ENCODE data around the gene PRPF8. TPM values are rescaled to one million over a fixed set of nuclear protein-coding genes. Genes with fewer than 3 reads are reported as not detected.

The PRPF8 gene
- total and polyA plus RNA-seq, 2 of the 13 experiments (the other 11 are each of a cell fraction or from before 2014, with no cell fraction given) = 112 to 179 TPM

DNA sequence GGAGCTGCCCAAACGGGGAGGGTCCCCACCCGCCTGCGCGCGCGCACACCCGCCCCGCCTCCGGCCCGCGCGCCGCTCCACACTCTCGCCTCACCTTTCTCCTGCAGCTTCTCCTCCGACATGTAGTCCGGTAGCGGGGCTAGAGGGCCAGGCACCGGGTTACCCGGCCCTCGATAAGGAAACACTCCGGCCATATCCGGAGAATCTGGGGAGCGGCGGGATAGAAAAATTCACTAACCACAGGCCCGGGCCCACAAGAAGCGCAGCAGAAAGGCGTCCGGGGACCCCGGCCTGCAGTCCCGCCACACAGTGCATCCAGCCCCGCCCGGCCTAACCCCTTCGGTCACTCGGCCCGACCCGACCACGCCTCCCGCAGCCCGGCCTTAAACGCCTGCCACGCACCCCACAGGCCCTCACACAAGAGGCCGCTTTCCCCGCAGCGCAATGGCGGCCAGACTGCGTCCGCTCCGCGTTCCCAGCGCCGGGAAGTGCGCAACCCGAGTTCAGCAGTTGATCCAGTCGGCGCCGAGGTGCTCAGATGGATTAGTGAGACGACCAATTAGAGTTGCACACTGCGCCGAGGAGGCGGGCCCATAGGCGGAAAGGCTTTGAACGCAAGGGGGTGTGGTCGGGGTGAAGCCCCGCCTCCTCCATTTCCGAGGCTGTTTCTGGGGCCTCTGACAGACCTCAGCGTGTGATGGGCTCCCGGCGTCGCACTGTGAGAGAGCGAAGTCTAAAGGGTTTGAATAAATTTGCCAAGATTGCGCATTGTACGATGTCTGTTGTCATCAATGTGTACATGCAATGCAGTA, at the start of gene PRPF8 (continued):
- TF ChIP-seq, protein P1, sequence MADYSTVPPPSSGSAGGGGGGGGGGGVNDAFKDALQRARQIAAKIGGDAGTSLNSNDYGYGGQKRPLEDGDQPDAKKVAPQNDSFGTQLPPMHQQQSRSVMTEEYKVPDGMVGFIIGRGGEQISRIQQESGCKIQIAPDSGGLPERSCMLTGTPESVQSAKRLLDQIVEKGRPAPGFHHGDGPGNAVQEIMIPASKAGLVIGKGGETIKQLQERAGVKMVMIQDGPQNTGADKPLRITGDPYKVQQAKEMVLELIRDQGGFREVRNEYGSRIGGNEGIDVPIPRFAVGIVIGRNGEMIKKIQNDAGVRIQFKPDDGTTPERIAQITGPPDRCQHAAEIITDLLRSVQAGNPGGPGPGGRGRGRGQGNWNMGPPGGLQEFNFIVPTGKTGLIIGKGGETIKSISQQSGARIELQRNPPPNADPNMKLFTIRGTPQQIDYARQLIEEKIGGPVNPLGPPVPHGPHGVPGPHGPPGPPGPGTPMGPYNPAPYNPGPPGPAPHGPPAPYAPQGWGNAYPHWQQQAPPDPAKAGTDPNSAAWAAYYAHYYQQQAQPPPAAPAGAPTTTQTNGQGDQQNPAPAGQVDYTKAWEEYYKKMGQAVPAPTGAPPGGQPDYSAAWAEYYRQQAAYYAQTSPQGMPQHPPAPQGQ (CRISPR knock-in tag; IDR thresholded peaks at IDR 0.05; ENCODE audit: borderline replicate concordance) = no peak
- TF ChIP-seq, protein P2, sequence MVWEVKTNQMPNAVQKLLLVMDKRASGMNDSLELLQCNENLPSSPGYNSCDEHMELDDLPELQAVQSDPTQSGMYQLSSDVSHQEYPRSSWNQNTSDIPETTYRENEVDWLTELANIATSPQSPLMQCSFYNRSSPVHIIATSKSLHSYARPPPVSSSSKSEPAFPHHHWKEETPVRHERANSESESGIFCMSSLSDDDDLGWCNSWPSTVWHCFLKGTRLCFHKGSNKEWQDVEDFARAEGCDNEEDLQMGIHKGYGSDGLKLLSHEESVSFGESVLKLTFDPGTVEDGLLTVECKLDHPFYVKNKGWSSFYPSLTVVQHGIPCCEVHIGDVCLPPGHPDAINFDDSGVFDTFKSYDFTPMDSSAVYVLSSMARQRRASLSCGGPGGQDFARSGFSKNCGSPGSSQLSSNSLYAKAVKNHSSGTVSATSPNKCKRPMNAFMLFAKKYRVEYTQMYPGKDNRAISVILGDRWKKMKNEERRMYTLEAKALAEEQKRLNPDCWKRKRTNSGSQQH (CRISPR knock-in tag; IDR thresholded peaks at IDR 0.05; ENCODE audit: low read depth) = peak; percentile 81
- no peak for TF ChIP-seq PRPF4 (IDR thresholded peaks at IDR 0.05; ENCODE audit: low read depth, low read length, poor library complexity, severe bottlenecking)
- TF ChIP-seq RFX3 (CRISPR knock-in tag; IDR thresholded peaks at IDR 0.05) = no peak
- TF ChIP-seq, protein P3, sequence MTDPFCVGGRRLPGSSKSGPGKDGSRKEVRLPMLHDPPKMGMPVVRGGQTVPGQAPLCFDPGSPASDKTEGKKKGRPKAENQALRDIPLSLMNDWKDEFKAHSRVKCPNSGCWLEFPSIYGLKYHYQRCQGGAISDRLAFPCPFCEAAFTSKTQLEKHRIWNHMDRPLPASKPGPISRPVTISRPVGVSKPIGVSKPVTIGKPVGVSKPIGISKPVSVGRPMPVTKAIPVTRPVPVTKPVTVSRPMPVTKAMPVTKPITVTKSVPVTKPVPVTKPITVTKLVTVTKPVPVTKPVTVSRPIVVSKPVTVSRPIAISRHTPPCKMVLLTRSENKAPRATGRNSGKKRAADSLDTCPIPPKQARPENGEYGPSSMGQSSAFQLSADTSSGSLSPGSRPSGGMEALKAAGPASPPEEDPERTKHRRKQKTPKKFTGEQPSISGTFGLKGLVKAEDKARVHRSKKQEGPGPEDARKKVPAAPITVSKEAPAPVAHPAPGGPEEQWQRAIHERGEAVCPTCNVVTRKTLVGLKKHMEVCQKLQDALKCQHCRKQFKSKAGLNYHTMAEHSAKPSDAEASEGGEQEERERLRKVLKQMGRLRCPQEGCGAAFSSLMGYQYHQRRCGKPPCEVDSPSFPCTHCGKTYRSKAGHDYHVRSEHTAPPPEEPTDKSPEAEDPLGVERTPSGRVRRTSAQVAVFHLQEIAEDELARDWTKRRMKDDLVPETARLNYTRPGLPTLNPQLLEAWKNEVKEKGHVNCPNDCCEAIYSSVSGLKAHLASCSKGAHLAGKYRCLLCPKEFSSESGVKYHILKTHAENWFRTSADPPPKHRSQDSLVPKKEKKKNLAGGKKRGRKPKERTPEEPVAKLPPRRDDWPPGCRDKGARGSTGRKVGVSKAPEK (CRISPR knock-in tag; IDR thresholded peaks at IDR 0.05; ENCODE audit: borderline replicate concordance) = no peak
- TF ChIP-seq PHF5A (CRISPR knock-in tag; IDR thresholded peaks at IDR 0.05; ENCODE audit: low read depth, unreplicated experiment) = peak; percentile 52
- TF ChIP-seq PHF21A (CRISPR knock-in tag; IDR thresholded peaks at IDR 0.05) = no peak
- TF ChIP-seq ZMYM2 (CRISPR knock-in tag; IDR thresholded peaks at IDR 0.05) = no peak
- TF ChIP-seq EP300 (IDR thresholded peaks at IDR 0.05; ENCODE audit: low read depth in 2 of 2, low read length in 2 of 2) = 0 out of 4 replicates have a peak, but pooled peaks of 1 of the 2 experiments have one; percentile 7
- no peak for TF ChIP-seq EP300 (CRISPR knock-in tag; IDR thresholded peaks at IDR 0.05; ENCODE audit: borderline replicate concordance)
- TF ChIP-seq, protein P4, sequence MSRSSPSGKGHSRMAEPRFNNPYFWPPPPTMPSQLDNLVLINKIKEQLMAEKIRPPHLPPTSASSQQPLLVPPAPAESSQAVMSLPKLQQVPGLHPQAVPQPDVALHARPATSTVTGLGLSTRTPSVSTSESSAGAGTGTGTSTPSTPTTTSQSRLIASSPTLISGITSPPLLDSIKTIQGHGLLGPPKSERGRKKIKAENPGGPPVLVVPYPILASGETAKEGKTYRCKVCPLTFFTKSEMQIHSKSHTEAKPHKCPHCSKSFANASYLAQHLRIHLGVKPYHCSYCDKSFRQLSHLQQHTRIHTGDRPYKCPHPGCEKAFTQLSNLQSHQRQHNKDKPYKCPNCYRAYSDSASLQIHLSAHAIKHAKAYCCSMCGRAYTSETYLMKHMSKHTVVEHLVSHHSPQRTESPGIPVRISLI (CRISPR knock-in tag; IDR thresholded peaks at IDR 0.05; ENCODE audit: borderline replicate concordance) = no peak
- no peak for TF ChIP-seq ZNF549 (CRISPR knock-in tag; IDR thresholded peaks at IDR 0.05)
- TF ChIP-seq KLF6 (CRISPR knock-in tag; IDR thresholded peaks at IDR 0.05) = peak; percentile 68
- TF ChIP-seq ZNF460 (CRISPR knock-in tag; IDR thresholded peaks at IDR 0.05; ENCODE audit: borderline replicate concordance) = 0 out of 2 replicates have a peak, but pooled peaks have one; percentile 3
- TF ChIP-seq TSC22D2 (CRISPR knock-in tag; IDR thresholded peaks at IDR 0.05; ENCODE audit: borderline replicate concordance) = 0 out of 2 replicates have a peak, but pooled peaks have one; percentile 54
- no peak for TF ChIP-seq DNMT1 (CRISPR knock-in tag; IDR thresholded peaks at IDR 0.05)
- no peak for TF ChIP-seq ZNF616 (CRISPR knock-in tag; IDR thresholded peaks at IDR 0.05; ENCODE audit: low read depth)
- TF ChIP-seq ZNF883 (CRISPR knock-in tag; IDR thresholded peaks at IDR 0.05; ENCODE audit: not compliant biosample characterization) = no peak
- peak; percentile 72 for TF ChIP-seq TEAD3 (CRISPR knock-in tag; optimal IDR thresholded peaks at IDR 0.05; ENCODE audit: borderline replicate concordance)
- TF ChIP-seq HOXA3 (CRISPR knock-in tag; IDR thresholded peaks at IDR 0.05) = peak; percentile 99
